GM12872 (cell line): ENCODE measurements around the gene PIK3C2G.

Source experiments
- TF ChIP-seq, protein P1 (sequence below): IDR thresholded peaks from 3 replicates; pipeline ENCODE4 v1.5.1; 2011; ENCODE audit warnings: low read depth, mild to moderate bottlenecking, low read length, moderate library complexity; ENCODE audit not compliant: insufficient read depth

Gene PIK3C2G

GRCh38 chr12:18468246-18469075, 207.1 kb downstream of the PIK3C2G start:
- TF ChIP-seq, protein P1, sequence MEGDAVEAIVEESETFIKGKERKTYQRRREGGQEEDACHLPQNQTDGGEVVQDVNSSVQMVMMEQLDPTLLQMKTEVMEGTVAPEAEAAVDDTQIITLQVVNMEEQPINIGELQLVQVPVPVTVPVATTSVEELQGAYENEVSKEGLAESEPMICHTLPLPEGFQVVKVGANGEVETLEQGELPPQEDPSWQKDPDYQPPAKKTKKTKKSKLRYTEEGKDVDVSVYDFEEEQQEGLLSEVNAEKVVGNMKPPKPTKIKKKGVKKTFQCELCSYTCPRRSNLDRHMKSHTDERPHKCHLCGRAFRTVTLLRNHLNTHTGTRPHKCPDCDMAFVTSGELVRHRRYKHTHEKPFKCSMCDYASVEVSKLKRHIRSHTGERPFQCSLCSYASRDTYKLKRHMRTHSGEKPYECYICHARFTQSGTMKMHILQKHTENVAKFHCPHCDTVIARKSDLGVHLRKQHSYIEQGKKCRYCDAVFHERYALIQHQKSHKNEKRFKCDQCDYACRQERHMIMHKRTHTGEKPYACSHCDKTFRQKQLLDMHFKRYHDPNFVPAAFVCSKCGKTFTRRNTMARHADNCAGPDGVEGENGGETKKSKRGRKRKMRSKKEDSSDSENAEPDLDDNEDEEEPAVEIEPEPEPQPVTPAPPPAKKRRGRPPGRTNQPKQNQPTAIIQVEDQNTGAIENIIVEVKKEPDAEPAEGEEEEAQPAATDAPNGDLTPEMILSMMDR = no peak

GRCh38 chr12:18470251-18470650, 208.9 kb downstream of the PIK3C2G start:
- TF ChIP-seq, protein P1 = no peak

- TF ChIP-seq, protein P1 = no peak
These were observed 211.0 kb downstream of the PIK3C2G start for GRCh38 chr12:18472304-18472703.

- TF ChIP-seq, protein P1 = no peak
These were observed 211.5 kb downstream of the PIK3C2G start for GRCh38 chr12:18472806-18473205.

DNA sequence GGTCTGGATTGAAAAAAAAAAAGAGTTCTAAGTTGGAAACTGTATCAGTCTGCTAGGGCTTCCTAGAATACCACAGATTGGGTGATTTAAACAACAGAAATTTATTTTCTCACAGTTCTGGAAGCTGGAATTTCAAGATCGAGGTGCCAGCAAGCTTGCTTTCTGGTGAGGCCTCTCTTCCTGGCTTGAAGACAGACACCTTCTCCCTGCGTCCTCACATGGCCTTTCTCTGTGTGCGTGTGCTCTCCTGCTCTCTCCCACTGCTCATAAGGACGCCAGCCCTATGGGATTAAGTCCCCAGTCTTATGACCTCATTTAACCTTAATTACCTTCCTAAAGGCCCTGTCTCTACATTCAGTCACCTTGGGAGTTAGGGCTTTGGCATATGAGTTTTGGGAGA, 215.5 kb downstream of the PIK3C2G start:
- TF ChIP-seq, protein P1 = no peak

DNA sequence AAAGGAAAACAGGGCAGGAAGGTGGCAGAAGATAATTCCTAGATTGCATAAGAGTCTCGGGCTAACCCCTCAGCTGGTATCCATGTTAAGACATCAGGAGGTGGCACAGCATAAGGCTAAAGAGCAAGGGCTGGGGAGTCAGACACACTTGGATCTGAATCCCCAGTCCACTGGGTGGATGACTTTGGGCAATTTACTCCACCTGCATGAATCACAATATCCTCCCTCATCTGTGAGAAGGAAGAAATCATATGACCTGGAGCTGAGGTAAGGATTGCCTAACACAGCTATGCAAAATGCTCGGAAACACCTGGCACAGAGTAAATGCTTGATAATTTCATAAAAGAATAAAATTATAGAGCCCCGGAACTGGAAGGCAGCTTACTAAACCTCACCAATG, 217.9 kb downstream of the PIK3C2G start:
- TF ChIP-seq, protein P1 = no peak

DNA sequence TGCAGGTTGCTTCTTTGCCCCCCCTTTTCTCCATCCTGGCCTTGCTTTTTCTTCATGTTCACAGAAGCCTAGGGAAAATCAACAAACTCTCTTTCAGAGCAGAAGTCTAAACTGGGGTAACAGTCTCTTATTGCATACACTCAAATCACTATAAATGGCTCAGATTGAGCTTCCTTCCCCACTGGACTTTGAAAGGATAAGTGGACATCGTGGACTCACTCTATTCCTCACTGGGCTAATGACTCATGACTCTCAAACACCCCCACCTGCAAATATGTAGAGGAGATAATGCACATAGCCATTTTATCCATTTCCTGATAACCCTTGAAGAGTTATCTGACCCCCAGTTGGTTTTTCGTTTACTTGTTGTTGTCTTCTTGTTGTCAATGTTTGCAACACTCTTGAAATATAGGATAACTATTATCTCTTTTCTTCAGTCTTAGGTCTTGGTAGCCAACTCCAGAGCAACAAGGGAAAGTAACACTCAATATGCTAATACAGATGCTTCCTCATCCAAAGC, 221.3 kb downstream of the PIK3C2G start:
- TF ChIP-seq, protein P1 = no peak
